GM12878 (cell line): Measurements from ENCODE around the gene TVP23C.

Experiments used
- SP1 ChIP-seq: IDR thresholded peaks from one replicate; pipeline ENCODE4 v1.6.1; 2011; ENCODE audit warnings: low read depth, low read length
- TCF7 ChIP-seq: IDR thresholded peaks from 2 replicates; pipeline ENCODE4 v1.6.1; 2014; ENCODE audit warnings: antibody characterized with exemption, borderline replicate concordance
- YY1 ChIP-seq: IDR thresholded peaks from 2 replicates; pipeline ENCODE4 v1.6.1; 2011; ENCODE audit warnings: low read depth, mild to moderate bottlenecking, low read length
- TF ChIP-seq, protein P1 (sequence below): fragments of 450-650 bp; conservative IDR thresholded peaks from 2 replicates; pipeline ENCODE4 v1.6.1; 2017; ENCODE audit warnings: mild to moderate bottlenecking, moderate library complexity
- TF ChIP-seq, protein P2 (sequence below), 3 experiments: IDR thresholded peaks in 2 of 3; conservative IDR thresholded peaks in 1 of 3; 2 replicates each; pipeline ENCODE4 v1.5.1; 2011; ENCODE audit warnings: low read depth in 3 of 3, low read length in 3 of 3, mild to moderate bottlenecking in 3 of 3, control low read depth in 2 of 3, moderate library complexity in 2 of 3, inconsistent platforms in 1 of 3, mixed read lengths in 1 of 3; ENCODE audit not compliant: control insufficient read depth in 2 of 3, insufficient read depth in 1 of 3; ENCODE audit errors: extremely low read depth in 1 of 3

DNA sequence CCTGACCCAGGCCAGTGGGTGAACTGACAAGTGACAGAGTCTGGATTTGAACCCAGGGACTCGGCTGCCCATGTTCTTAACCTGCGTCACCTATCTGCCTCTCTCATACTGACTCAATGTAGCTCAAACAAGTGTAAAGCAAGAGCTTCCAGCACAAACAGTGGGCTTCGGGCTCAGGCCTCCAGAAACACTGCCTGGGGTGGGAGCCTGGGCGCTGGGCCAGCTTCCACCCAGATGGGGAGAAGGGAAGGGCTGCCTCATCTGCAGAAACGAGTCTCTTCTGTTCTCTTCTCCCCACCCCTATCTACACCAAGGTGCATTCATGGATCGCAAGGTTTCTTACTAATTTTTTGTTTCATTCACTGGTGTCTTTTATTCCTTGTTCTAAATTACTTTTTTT, 97.2 kb downstream of the TVP23C start:
- TF ChIP-seq, protein P1, sequence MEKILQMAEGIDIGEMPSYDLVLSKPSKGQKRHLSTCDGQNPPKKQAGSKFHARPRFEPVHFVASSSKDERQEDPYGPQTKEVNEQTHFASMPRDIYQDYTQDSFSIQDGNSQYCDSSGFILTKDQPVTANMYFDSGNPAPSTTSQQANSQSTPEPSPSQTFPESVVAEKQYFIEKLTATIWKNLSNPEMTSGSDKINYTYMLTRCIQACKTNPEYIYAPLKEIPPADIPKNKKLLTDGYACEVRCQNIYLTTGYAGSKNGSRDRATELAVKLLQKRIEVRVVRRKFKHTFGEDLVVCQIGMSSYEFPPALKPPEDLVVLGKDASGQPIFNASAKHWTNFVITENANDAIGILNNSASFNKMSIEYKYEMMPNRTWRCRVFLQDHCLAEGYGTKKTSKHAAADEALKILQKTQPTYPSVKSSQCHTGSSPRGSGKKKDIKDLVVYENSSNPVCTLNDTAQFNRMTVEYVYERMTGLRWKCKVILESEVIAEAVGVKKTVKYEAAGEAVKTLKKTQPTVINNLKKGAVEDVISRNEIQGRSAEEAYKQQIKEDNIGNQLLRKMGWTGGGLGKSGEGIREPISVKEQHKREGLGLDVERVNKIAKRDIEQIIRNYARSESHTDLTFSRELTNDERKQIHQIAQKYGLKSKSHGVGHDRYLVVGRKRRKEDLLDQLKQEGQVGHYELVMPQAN = no peak
- TF ChIP-seq SP1 (no peak), YY1 (no peak), TCF7 (no peak)
- TF ChIP-seq, protein P2, sequence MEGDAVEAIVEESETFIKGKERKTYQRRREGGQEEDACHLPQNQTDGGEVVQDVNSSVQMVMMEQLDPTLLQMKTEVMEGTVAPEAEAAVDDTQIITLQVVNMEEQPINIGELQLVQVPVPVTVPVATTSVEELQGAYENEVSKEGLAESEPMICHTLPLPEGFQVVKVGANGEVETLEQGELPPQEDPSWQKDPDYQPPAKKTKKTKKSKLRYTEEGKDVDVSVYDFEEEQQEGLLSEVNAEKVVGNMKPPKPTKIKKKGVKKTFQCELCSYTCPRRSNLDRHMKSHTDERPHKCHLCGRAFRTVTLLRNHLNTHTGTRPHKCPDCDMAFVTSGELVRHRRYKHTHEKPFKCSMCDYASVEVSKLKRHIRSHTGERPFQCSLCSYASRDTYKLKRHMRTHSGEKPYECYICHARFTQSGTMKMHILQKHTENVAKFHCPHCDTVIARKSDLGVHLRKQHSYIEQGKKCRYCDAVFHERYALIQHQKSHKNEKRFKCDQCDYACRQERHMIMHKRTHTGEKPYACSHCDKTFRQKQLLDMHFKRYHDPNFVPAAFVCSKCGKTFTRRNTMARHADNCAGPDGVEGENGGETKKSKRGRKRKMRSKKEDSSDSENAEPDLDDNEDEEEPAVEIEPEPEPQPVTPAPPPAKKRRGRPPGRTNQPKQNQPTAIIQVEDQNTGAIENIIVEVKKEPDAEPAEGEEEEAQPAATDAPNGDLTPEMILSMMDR (IDR thresholded peaks at IDR 0.05 in 2 of 3, conservative IDR thresholded peaks at IDR 0.05 in 1 of 3; ENCODE audit: control insufficient read depth in 2 of 3, extremely low read depth in 1 of 3, insufficient read depth in 1 of 3, low read depth in 3 of 3, low read length in 3 of 3) = no peak
